Glutamatergic neuron (in vitro differentiated cells): ENCODE data around the gene ENOSF1. TPM values are rescaled to one million over a fixed set of nuclear protein-coding genes. Genes with fewer than 3 reads are reported as not detected.
A peak's percentile ranks its signal among the peaks of the same experiment; 100 is the strongest.

Experiments
- DNase-seq: peaks from one replicate; pipeline ENCODE4 v3.0.0; 2022
- H3K27ac Mint-ChIP-seq: one replicate; pipeline ENCODE4 v1.8.0; 2020; ENCODE audit warnings: mild to moderate bottlenecking, mixed read lengths, inconsistent platforms; ENCODE audit not compliant: unreplicated experiment
- H3K27me3 Mint-ChIP-seq: one replicate; pipeline ENCODE4 v1.8.0; 2020; ENCODE audit warnings: mild to moderate bottlenecking, moderate library complexity, mixed read lengths, inconsistent platforms; ENCODE audit not compliant: unreplicated experiment
- H3K36me3 Mint-ChIP-seq: one replicate; pipeline ENCODE4 v1.8.0; 2020; ENCODE audit warnings: mild to moderate bottlenecking, mixed read lengths, inconsistent platforms; ENCODE audit not compliant: unreplicated experiment
- H3K4me1 Mint-ChIP-seq: one replicate; pipeline ENCODE4 v1.8.0; 2020; ENCODE audit warnings: mild to moderate bottlenecking, low read depth, mixed read lengths, inconsistent platforms; ENCODE audit not compliant: unreplicated experiment
- H3K4me3 Mint-ChIP-seq: one replicate; pipeline ENCODE4 v1.8.0; 2020; ENCODE audit warnings: mild to moderate bottlenecking, mixed read lengths, inconsistent platforms; ENCODE audit not compliant: unreplicated experiment
- H3K9me3 Mint-ChIP-seq: one replicate; pipeline ENCODE4 v1.8.0; 2020; ENCODE audit warnings: mild to moderate bottlenecking, moderate library complexity, mixed read lengths, inconsistent platforms; ENCODE audit not compliant: unreplicated experiment
- total RNA-seq: library from RNA; stranded (reverse); fragmentation: NEBNext Ultra II Directional; extraction: Animal tissue kit (Norgen Biotek cat#: 25700); gene quantifications from one replicate; pipeline ENCODE4 v1.2.1, GENCODE V29; 2021; ENCODE audit not compliant: unreplicated experiment
- TF ChIP-seq, protein P1 (sequence below): fragments of 200-600 bp; sonication (generic); IDR thresholded peaks from one replicate; pipeline ENCODE4 v1.5.0; 2021; ENCODE audit not compliant: partially characterized antibody, unreplicated experiment

ENOSF1 gene
- total RNA-seq, 1 donor from 2014 or later, result 9.7 TPM

DNA sequence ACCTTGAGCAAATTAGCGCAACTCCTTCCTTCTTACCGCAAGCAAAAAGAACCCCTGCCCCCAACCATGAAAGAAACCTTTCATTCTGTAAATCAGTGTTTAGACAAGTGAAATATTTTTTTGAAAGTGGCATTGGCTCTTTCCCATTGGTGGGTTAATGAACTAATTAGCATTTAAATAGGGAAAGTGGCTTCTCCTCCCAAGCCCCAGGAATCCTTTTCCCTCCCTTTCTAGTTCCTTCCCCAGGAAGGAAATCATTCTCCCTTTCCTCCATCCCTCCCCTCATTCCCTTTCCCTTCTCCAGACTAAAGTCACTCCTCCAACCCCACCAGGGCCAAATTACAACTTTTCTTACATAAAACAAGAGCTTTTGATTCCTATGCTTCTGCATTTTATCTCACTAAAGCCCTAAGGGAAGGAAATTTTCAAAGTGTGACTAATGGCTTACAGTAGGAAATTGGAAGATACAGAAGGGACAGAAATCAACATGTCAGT lies 77.8 kb downstream of the ENOSF1 start:
- Mint-ChIP-seq H3K4me1 (no peaks in the 10 kb centered on the region), H3K27me3 (no peaks in the 10 kb centered on the region), H3K4me3 (no peak overlapping the region), H3K36me3 (no peaks in the 10 kb centered on the region), H3K27ac (no peak overlapping the region), H3K9me3 (no peaks in the 10 kb centered on the region)
- DNase-seq, result no peak
- TF ChIP-seq, protein P1, sequence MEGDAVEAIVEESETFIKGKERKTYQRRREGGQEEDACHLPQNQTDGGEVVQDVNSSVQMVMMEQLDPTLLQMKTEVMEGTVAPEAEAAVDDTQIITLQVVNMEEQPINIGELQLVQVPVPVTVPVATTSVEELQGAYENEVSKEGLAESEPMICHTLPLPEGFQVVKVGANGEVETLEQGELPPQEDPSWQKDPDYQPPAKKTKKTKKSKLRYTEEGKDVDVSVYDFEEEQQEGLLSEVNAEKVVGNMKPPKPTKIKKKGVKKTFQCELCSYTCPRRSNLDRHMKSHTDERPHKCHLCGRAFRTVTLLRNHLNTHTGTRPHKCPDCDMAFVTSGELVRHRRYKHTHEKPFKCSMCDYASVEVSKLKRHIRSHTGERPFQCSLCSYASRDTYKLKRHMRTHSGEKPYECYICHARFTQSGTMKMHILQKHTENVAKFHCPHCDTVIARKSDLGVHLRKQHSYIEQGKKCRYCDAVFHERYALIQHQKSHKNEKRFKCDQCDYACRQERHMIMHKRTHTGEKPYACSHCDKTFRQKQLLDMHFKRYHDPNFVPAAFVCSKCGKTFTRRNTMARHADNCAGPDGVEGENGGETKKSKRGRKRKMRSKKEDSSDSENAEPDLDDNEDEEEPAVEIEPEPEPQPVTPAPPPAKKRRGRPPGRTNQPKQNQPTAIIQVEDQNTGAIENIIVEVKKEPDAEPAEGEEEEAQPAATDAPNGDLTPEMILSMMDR, result no peak

DNA sequence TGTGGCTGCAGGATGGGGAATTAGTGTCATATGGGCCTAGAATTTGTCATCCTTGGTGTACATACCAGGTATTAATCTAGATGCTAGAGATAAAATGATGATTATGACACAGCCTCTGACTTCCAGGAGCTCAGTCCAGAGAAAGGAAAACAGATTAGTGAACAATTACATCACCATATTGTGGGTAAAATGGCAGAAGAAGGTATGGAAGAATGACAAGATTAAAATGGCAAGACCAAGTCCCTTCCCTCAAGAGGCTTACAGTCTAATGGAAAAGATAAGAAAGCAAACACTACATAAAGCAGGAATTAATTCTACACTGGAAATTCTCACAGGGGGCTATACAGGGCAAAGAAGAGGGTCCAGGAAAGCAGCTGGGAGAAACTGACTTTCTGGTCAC lies 80.9 kb downstream of the ENOSF1 start:
- Mint-ChIP-seq H3K4me3 (no peak overlapping the region), H3K36me3 (no peaks in the 10 kb centered on the region), H3K9me3 (no peaks in the 10 kb centered on the region), H3K27me3 (no peaks in the 10 kb centered on the region), H3K27ac (no peak overlapping the region), H3K4me1 (no peaks in the 10 kb centered on the region)
- no peak for DNase-seq
- TF ChIP-seq, protein P1, result no peak

DNA sequence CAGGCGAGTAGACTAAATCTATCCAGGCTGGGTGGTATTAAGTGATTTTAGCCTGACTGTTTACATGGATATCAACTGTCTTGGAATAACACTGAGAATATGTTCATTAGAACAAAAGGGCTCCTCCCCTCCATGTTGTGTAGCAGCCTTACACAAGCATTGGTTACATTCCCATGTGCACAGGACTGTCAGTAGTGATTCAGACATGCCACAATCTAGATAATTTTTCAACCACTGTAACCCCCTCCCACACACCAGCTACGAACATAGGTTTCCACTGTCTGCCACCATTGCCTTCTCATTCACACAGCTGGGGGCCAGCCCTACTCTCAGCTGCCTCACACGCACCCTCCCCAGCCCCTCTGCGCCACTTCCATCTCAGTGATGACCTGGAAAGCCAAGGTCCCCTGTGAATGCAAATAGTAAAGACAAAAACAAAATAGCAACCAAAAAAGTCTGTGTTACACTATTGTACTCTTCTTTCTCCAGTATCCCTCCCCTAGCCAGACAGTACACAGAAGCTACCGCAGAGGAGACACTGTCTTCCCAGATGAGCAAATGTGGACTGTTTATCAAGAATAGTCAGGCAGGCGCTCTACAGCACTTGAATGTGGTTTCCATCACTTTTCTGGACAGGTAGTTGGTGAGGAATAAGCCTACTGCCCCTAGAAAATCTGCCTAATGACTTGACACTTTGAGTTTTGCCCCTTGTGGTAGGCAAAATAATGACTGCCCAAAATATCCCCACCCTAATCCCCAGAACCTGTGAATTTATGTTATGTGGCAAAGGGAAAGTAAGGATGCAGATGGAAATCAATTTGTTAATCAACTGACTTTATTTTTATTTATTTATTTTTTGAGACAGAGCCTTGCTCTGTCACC lies 82.9 kb downstream of the ENOSF1 start:
- Mint-ChIP-seq H3K4me1 (no peaks in the 10 kb centered on the region), H3K9me3 (no peaks in the 10 kb centered on the region), H3K36me3 (no peaks in the 10 kb centered on the region), H3K27ac (no peak overlapping the region), H3K4me3 (no peak overlapping the region), H3K27me3 (no peaks in the 10 kb centered on the region)
- TF ChIP-seq, protein P1, result peak; percentile 60
- no peak for DNase-seq

DNA sequence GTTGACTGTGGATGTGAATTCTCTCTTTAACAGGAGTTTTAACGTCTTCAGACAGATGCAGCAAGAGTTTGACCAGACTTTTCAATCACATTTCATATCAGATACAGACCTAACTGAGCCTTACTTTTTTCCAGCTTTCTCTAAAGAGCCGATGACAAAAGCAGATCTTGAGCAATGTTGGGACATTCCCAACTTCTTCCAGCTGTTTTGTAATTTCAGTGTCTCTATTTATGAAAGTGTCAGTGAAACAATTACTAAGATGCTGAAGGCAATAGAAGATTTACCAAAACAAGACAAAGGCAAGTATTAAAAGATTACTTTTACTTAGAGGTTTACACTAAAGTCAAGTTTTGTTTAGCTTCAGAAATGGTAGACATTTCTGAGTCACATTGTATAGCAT lies 85.2 kb downstream of the ENOSF1 start:
- H3K4me3 Mint-ChIP-seq, result no peak overlapping the region

More for the DNA sequence above, 85.2 kb downstream of the ENOSF1 start:
- no peaks in the 10 kb centered on the region for H3K36me3 Mint-ChIP-seq
- DNase-seq, result no peak
- no peaks in the 10 kb centered on the region for H3K4me1 Mint-ChIP-seq
- TF ChIP-seq, protein P1, result no peak
- H3K27me3 Mint-ChIP-seq, result no peaks in the 10 kb centered on the region
- H3K9me3 Mint-ChIP-seq, result no peaks in the 10 kb centered on the region
- H3K27ac Mint-ChIP-seq, result no peak overlapping the region
